Naive thymus-derived CD4-positive, alpha-beta T cell (primary cell): ENCODE data around the gene GNAQ. TPM values are rescaled to one million over a fixed set of nuclear protein-coding genes. Genes with fewer than 3 reads are reported as not detected.

Source experiments
- ATAC-seq: fragments of 150-1000 bp; cut with Tn5 transposase; 2 replicates; pipeline ENCODE4 v1.10.0; 2021; ENCODE audit warnings: mild to moderate bottlenecking, moderate library complexity
- CTCF ChIA-PET: fragments of 350-600 bp; sonication (Branson Sonifier 250); formaldehyde crosslinking; loops from one replicate; lab custom pipeline; 2021; ENCODE audit warnings: antibody characterized with exemption; lab: Charles Lee
- POLR2A ChIA-PET: fragments of 350-600 bp; sonication (Branson Sonifier 250); formaldehyde crosslinking; loops from one replicate; lab custom pipeline; 2021; ENCODE audit warnings: antibody characterized with exemption, inconsistent platforms; lab: Charles Lee
- DNase-seq, 9 donors: peaks; one replicate each; pipeline versions ENCODE4 v3.0.0 to v3.0.0-alpha.2; 2020 to 2022; ENCODE audit warnings: mixed read lengths in 1 of 9
- H3K27ac ChIP-seq: one replicate; pipeline ENCODE4 v1.7.0; 2013; ENCODE audit warnings: mild to moderate bottlenecking, low read depth, low read length, moderate library complexity
- H3K27me3 ChIP-seq, 2 donors: one replicate each; pipeline ENCODE4 v1.7.0; 2013; ENCODE audit warnings: low read length in 2 of 2, mild to moderate bottlenecking in 2 of 2, moderate library complexity in 2 of 2; ENCODE audit not compliant: control insufficient read depth in 2 of 2, insufficient read depth in 2 of 2
- H3K36me3 ChIP-seq, 3 experiments: 1 replicate in 2 of 3; 2 replicates in 1 of 3; pipeline ENCODE4 v1.7.0; 2013; ENCODE audit warnings: low read length in 3 of 3, mild to moderate bottlenecking in 3 of 3, moderate library complexity in 1 of 3; ENCODE audit not compliant: insufficient read depth in 3 of 3, control insufficient read depth in 2 of 3
- H3K4me1 ChIP-seq, 2 donors: one replicate each; pipeline ENCODE4 v1.7.0; 2013; ENCODE audit warnings: low read length in 2 of 2, mild to moderate bottlenecking in 2 of 2, moderate library complexity in 1 of 2; ENCODE audit not compliant: control insufficient read depth in 2 of 2, insufficient read depth in 2 of 2
- H3K4me3 ChIP-seq: 2 replicates; pipeline ENCODE4 v1.7.0; 2013; ENCODE audit warnings: mild to moderate bottlenecking, low read length
- H3K9me3 ChIP-seq, 3 experiments: 1 replicate in 2 of 3; 2 replicates in 1 of 3; pipeline ENCODE4 v1.7.0; 2013; ENCODE audit warnings: low read length in 3 of 3; ENCODE audit not compliant: control insufficient read depth in 2 of 3
- H3K27ac Mint-ChIP-seq, 9 donors: one replicate each; pipeline ENCODE4 v1.8.0; 2020 to 2022; ENCODE audit warnings: mixed read lengths in 9 of 9, mild to moderate bottlenecking in 8 of 9, moderate library complexity in 5 of 9, inconsistent platforms in 2 of 9
- H3K27me3 Mint-ChIP-seq, 5 donors: one replicate each; pipeline ENCODE4 v1.8.0; 2021 to 2022; ENCODE audit warnings: mixed read lengths in 5 of 5, mild to moderate bottlenecking in 1 of 5
- H3K36me3 Mint-ChIP-seq, 5 donors: one replicate each; pipeline ENCODE4 v1.8.0; 2020 to 2022; ENCODE audit warnings: mixed read lengths in 5 of 5, mild to moderate bottlenecking in 3 of 5, inconsistent platforms in 1 of 5
- H3K4me1 Mint-ChIP-seq, 7 donors: one replicate each; pipeline ENCODE4 v1.8.0; 2020 to 2022; ENCODE audit warnings: mixed read lengths in 7 of 7, mild to moderate bottlenecking in 3 of 7, inconsistent platforms in 1 of 7
- H3K4me3 Mint-ChIP-seq, 10 donors: one replicate each; pipeline ENCODE4 v1.8.0; 2020 to 2022; ENCODE audit warnings: mild to moderate bottlenecking in 10 of 10, mixed read lengths in 10 of 10, moderate library complexity in 6 of 10, inconsistent platforms in 2 of 10
- H3K9me3 Mint-ChIP-seq, 11 donors: one replicate each; pipeline ENCODE4 v1.8.0; 2020 to 2022; ENCODE audit warnings: mixed read lengths in 11 of 11, mild to moderate bottlenecking in 4 of 11, inconsistent platforms in 1 of 11, moderate library complexity in 1 of 11
- intact Hi-C, 2 donors: fragments of 100-400 bp; cut with micrococcal nuclease; formaldehyde crosslinking; loops; one replicate each; pipeline ENCODE4 v1.15.1; 2023
- polyA plus RNA-seq, 2 donors: library from polyadenylated mRNA; unstranded; fragments of 300-500 nt; fragmentation: Illumina TruSeq; gene quantifications; one replicate each; pipeline ENCODE4 v1.2.3, GENCODE V29; 2021
- total RNA-seq, 6 experiments: library from RNA in 5 of 6; stranded (reverse) in 5 of 6; gene quantifications; 1 replicate in 5 of 6; 2 replicates in 1 of 6; pipeline ENCODE4 v1.2.3 and lab custom pipeline; 2021 to 2026

GNAQ gene
- total and polyA plus RNA-seq, 7 experiments from 2014 or later: 7.2 to 60.6 (median 46.2) TPM

DNA sequence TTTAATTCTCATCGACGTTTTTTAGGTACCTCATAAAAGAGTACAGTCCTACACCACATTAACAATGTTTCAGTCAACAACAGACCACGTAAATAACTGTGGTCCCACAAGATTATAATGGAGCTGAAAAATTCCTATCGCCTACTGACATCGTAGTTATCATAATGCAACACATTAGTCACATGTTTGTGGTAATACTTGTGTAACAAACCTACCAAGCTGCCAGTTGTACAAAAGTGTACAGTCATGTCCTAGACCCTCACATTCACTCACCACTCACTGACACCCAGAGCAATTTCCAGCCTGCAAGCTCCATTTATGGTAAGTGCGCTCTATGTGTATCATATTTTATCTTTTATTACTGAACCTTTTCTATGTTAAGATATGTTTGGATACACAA lies 16.8 kb downstream of the GNAQ start:
- ATAC-seq: peak; percentile 51

DNA sequence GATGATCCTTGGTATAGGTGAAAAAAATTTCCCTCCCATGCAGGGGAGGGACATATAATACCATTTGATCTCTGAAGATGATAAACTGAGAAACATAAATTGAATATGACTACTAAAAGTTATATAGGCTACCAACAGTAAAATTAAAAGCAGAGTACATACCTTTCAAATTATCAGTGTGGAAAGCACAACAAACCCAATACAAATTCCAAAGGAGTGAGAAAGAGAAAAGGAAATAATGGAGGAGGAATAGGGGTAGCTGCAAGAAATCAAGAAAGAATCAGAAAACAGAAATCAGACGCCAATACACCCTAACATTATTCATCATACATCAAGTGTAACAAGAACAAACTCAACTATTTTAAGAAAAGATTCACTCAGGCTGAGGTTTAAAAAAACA lies 17.7 kb downstream of the GNAQ start:
- Mint-ChIP-seq H3K36me3 (peaks cover 7 to 16% (median 11%) of the 10 kb centered on the region in 5 donors), H3K27ac (no peak overlapping the region), H3K27me3 (no peaks in the 10 kb centered on the region), H3K4me1 (peaks cover 48 to 73% (median 63%) of the 10 kb centered on the region in 7 donors), H3K9me3 (peaks cover 0 to 11% (median 0%) of the 10 kb centered on the region in 11 donors), H3K4me3 (no peak overlapping the region)
- ChIA-PET CTCF (no interaction called here), POLR2A (no interaction called here)
- Histone ChIP-seq H3K9me3 (no peaks in the 10 kb centered on the region), H3K27me3 (no peaks in the 10 kb centered on the region), H3K4me3 (no peak overlapping the region), H3K27ac (no peak overlapping the region), H3K4me1 (peaks cover 13 to 31% of the 10 kb centered on the region in 2 donors), H3K36me3 (no peaks in the 10 kb centered on the region)
- ATAC-seq: no peak
- intact Hi-C loops: no loop called here
- DNase-seq: no peak

More for the DNA sequence above, 16.8 kb downstream of the GNAQ start:
- H3K4me3 ChIP-seq: no peak overlapping the region
- Mint-ChIP-seq H3K4me1 (peaks cover 40 to 68% (median 58%) of the 10 kb centered on the region in 7 donors), H3K27ac (peak overlapping the region in 1 of 9 donors; percentile 37), H3K36me3 (peaks cover 7 to 16% (median 11%) of the 10 kb centered on the region in 5 donors), H3K4me3 (no peak overlapping the region), H3K9me3 (peaks cover 0 to 11% (median 0%) of the 10 kb centered on the region in 11 donors), H3K27me3 (no peaks in the 10 kb centered on the region)
- intact Hi-C loops: no loop called here
- POLR2A ChIA-PET: no interaction called here
- CTCF ChIA-PET: interaction anchor here (0.6 kb wide), 1 partner anchor 558 kb away, joined by 3 read pairs; no protein-coding TSS in a partner anchor
- peaks cover 13 to 22% of the 10 kb centered on the region in 2 donors for H3K4me1 ChIP-seq
- no peaks in the 10 kb centered on the region for H3K36me3 ChIP-seq
- no peaks in the 10 kb centered on the region for H3K27me3 ChIP-seq
- no peak for DNase-seq
- H3K9me3 ChIP-seq: no peaks in the 10 kb centered on the region
- no peak overlapping the region for H3K27ac ChIP-seq

DNA sequence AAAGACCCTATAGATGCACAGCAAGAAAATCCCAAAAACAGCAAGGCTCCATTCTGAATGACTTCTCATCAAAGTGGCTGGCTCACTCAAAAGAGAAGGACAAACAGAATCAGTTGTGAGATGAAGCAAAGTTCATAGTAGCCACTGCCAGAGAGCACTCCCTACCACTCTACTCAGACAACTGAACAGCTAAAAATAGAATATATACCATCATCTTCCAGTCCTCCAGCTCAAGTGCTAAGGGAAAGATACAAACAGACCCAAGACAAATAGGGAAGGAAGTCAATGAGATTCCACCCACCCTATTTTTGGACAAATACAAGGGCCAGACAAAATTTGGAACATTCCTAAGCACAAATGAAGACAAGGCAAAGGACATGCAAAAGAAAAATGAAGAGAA lies 20.6 kb downstream of the GNAQ start:
- peaks cover 13 to 28% of the 10 kb centered on the region in 2 donors for H3K4me1 ChIP-seq
- no peak for ATAC-seq
- no peak for DNase-seq
- H3K4me3 Mint-ChIP-seq: peak overlapping the region in 8 of 10 donors; percentile 59 to 72 (median 63)
- H3K9me3 Mint-ChIP-seq: peaks cover 0 to 11% (median 0%) of the 10 kb centered on the region in 11 donors
- intact Hi-C loops: loop anchor here in 1 of 2 donors (2.0 kb wide), 1 partner anchor 16 kb away; no protein-coding TSS in a partner anchor
- H3K36me3 Mint-ChIP-seq: peaks cover 7 to 18% (median 15%) of the 10 kb centered on the region in 5 donors
- no peaks in the 10 kb centered on the region for H3K27me3 Mint-ChIP-seq
- no peaks in the 10 kb centered on the region for H3K27me3 ChIP-seq
- H3K36me3 ChIP-seq: no peaks in the 10 kb centered on the region
- H3K27ac Mint-ChIP-seq: peak overlapping the region in 8 of 9 donors; percentile 38 to 84 (median 57)
- H3K4me1 Mint-ChIP-seq: peaks cover 48 to 79% (median 63%) of the 10 kb centered on the region in 7 donors
- H3K4me3 ChIP-seq: no peak overlapping the region
- POLR2A ChIA-PET: interaction anchor here (0.7 to 1.3 kb wide), 4 partner anchors 10 to 20 kb away, joined by 3 read pairs; partner anchors contain the start of gene GNAQ
- no peak overlapping the region for H3K27ac ChIP-seq
- CTCF ChIA-PET: no interaction called here
- no peaks in the 10 kb centered on the region for H3K9me3 ChIP-seq

DNA sequence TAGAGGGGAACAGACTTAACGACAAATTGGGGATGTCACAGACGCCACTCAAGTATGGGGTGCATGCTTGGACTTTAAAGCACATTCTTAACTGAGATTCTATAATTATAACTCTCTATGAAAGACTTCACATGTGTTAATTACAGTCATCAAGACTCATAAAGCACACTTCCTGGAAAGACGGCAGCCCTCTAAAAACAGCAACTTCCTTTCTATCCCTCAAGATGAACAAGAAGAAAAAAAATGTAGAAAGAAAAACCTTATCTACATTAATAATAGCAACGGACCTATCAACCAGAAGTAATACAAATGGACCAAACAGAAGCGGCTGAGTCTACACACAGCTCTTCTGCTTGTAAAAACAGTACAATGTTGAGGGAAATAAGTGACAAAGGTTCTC lies 21.2 kb downstream of the GNAQ start:
- no peak overlapping the region for H3K27ac ChIP-seq
- H3K9me3 Mint-ChIP-seq: peaks cover 0 to 11% (median 0%) of the 10 kb centered on the region in 11 donors
- peak overlapping the region in 9 of 10 donors; percentile 44 to 72 (median 63) for H3K4me3 Mint-ChIP-seq
- no peak overlapping the region for H3K4me3 ChIP-seq
- peaks cover 7 to 21% (median 16%) of the 10 kb centered on the region in 5 donors for H3K36me3 Mint-ChIP-seq
- H3K4me1 Mint-ChIP-seq: peaks cover 51 to 85% (median 68%) of the 10 kb centered on the region in 7 donors
- DNase-seq (peak in 4 of 9 donors; percentile 20 to 26 (median 22)), ATAC-seq (peak; percentile 49)
- peak overlapping the region; percentile 38 to 84 (median 49) for H3K27ac Mint-ChIP-seq
- intact Hi-C loops: loop anchor here (1.0 to 2.0 kb wide), 2 partner anchors 16 to 19 kb away; no protein-coding TSS in a partner anchor
- H3K27me3 ChIP-seq: no peaks in the 10 kb centered on the region
- no peaks in the 10 kb centered on the region for H3K36me3 ChIP-seq
- ChIA-PET POLR2A (interaction anchor here (1.0 to 1.3 kb wide), 2 partner anchors 15 to 19 kb away, joined by 3 read pairs; no protein-coding TSS in a partner anchor), CTCF (no interaction called here)
- H3K27me3 Mint-ChIP-seq: no peaks in the 10 kb centered on the region
- no peaks in the 10 kb centered on the region for H3K9me3 ChIP-seq
- peaks cover 13 to 28% of the 10 kb centered on the region in 2 donors for H3K4me1 ChIP-seq

DNA sequence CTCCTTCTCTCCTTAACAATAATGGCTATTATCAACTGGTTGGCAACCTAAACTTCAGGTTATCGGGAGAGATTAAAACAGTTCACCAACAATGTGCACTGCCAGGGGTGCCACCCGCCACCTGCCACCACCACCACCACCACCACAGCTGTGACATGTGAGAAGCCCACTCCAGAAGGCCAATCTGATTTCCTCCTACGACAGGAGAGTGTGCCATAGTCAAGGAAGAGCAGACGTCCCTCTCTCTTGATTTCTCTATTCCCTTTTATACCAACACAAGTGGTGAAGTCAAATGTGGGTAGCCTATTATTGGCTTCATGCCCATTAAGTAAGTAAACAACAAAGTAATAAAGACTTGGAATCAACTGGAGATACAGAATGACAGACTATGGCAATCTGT lies 22.4 kb downstream of the GNAQ start:
- Histone ChIP-seq H3K9me3 (no peaks in the 10 kb centered on the region), H3K4me1 (peaks cover 13 to 28% of the 10 kb centered on the region in 2 donors), H3K27me3 (no peaks in the 10 kb centered on the region), H3K36me3 (no peaks in the 10 kb centered on the region), H3K4me3 (no peak overlapping the region), H3K27ac (no peak overlapping the region)
- H3K4me3 Mint-ChIP-seq: peak overlapping the region in 5 of 10 donors; percentile 38 to 72 (median 63)
- ChIA-PET POLR2A (no interaction called here), CTCF (no interaction called here)
- H3K36me3 Mint-ChIP-seq: peaks cover 7 to 19% (median 16%) of the 10 kb centered on the region in 5 donors
- H3K4me1 Mint-ChIP-seq: peaks cover 49 to 85% (median 66%) of the 10 kb centered on the region in 7 donors
- ATAC-seq: no peak
- no peaks in the 10 kb centered on the region for H3K27me3 Mint-ChIP-seq
- DNase-seq: no peak
- peaks cover 0 to 11% (median 0%) of the 10 kb centered on the region in 11 donors for H3K9me3 Mint-ChIP-seq
- peak overlapping the region in 5 of 9 donors; percentile 39 to 89 (median 79) for H3K27ac Mint-ChIP-seq
- intact Hi-C loops: no loop called here

DNA sequence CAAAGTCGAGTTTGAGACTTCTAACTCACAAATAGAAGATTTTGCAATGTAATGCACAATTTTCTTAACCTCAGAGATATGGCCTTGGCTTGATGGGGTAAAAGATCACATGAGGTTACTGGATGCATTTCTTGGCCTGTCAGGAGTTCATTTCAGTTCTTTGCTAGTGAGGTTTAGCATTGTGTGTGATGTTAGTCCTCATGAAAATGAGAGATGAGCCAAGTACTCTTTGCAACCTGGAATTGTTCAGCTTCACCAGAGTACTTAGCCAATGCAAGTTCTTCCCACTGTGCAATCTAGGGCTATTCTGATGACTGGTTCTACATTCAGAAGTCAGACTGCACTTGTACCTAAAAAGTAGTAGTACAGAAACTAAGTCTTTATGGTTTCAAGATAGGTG lies 24.9 kb downstream of the GNAQ start:
- ChIA-PET CTCF (no interaction called here), POLR2A (interaction anchor here (1.0 kb wide), 1 partner anchor 15 kb away, joined by 3 read pairs; no protein-coding TSS in a partner anchor)
- no peaks in the 10 kb centered on the region for H3K9me3 ChIP-seq
- peaks cover 13 to 38% of the 10 kb centered on the region in 2 donors for H3K4me1 ChIP-seq
- H3K4me3 ChIP-seq: no peak overlapping the region
- H3K27ac ChIP-seq: no peak overlapping the region
- peaks cover 50 to 92% (median 79%) of the 10 kb centered on the region in 7 donors for H3K4me1 Mint-ChIP-seq
- no peak for DNase-seq
- no peaks in the 10 kb centered on the region for H3K27me3 ChIP-seq
- H3K36me3 ChIP-seq: no peaks in the 10 kb centered on the region
- H3K9me3 Mint-ChIP-seq: peaks cover 0 to 4% (median 0%) of the 10 kb centered on the region in 11 donors
- peaks cover 0 to 23% (median 9%) of the 10 kb centered on the region in 5 donors for H3K36me3 Mint-ChIP-seq
- no peak overlapping the region for H3K27ac Mint-ChIP-seq
- H3K27me3 Mint-ChIP-seq: no peaks in the 10 kb centered on the region
- intact Hi-C loops: loop anchor here in 1 of 2 donors (2.0 kb wide), 1 partner anchor 28 kb away; no protein-coding TSS in a partner anchor
- no peak for ATAC-seq
- no peak overlapping the region for H3K4me3 Mint-ChIP-seq
